ENCODE results near the gene KRT15.

Gene KRT15

GRCh38 chr17:41519501-41520224 is 973 bp upstream of the KRT15 start:
- TF ChIP-seq, protein P1, sequence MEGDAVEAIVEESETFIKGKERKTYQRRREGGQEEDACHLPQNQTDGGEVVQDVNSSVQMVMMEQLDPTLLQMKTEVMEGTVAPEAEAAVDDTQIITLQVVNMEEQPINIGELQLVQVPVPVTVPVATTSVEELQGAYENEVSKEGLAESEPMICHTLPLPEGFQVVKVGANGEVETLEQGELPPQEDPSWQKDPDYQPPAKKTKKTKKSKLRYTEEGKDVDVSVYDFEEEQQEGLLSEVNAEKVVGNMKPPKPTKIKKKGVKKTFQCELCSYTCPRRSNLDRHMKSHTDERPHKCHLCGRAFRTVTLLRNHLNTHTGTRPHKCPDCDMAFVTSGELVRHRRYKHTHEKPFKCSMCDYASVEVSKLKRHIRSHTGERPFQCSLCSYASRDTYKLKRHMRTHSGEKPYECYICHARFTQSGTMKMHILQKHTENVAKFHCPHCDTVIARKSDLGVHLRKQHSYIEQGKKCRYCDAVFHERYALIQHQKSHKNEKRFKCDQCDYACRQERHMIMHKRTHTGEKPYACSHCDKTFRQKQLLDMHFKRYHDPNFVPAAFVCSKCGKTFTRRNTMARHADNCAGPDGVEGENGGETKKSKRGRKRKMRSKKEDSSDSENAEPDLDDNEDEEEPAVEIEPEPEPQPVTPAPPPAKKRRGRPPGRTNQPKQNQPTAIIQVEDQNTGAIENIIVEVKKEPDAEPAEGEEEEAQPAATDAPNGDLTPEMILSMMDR (conservative IDR thresholded peaks at IDR 0.05; ENCODE audit: low read length) = no peak
- no peak for DNase-seq (ENCODE audit: low read depth)
- H3K4me3 ChIP-seq (ENCODE audit: low read length) = no peak overlapping the region

DNA sequence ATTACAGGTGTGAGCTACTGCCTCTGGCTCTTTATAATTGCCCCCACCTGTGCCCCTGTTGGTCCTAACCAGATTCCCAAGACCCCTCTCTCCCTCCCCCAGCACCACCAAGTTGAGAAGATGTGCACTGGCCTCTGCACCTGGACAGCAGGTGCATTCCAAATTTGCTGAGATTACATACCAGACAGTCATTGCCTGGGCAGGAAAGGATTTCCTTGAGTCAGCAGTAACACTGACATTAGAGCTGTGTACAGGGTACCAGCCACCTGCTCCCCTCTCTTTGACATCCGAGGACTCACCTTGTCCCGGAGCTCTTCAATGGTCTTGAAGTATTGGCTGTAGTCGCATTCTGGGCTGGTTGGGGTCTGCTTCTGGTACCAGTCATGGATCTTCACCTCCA is 659 bp downstream of the KRT15 start:
- DNase-seq (ENCODE audit: low read depth) = no peak
- H3K4me3 ChIP-seq (ENCODE audit: low read length) = no peak overlapping the region
- TF ChIP-seq, protein P1 (conservative IDR thresholded peaks at IDR 0.05; ENCODE audit: low read length) = no peak

DNA sequence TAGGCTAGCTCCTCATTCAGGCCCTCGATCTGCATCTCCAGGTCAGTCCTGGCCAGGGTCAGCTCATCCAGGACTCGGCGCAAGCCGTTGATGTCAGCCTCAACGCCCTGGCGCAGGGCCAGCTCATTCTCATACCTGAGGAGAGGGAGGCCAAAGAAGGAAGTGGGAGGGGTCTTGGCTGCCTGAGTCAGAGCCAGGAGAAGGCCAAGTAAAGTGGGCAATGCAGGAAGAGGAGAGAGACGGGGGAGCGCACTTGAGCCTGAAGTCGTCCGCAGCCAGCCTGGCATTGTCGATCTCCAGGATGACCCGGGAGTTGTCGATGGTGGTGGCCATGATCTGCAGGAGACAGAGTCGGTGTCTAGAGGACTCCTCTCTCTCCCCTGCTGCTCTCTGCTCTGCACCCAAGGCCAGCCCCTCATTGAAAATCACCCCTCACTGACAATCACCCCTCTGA is 1.8 kb downstream of the KRT15 start:
- DNase-seq (ENCODE audit: low read depth) = no peak
- TF ChIP-seq, protein P1 (conservative IDR thresholded peaks at IDR 0.05; ENCODE audit: low read length) = no peak
- no peak overlapping the region for H3K4me3 ChIP-seq (ENCODE audit: low read length)

GRCh38 chr17:41516147-41516829 is 2.4 kb downstream of the KRT15 start:
- TF ChIP-seq, protein P1 (conservative IDR thresholded peaks at IDR 0.05; ENCODE audit: low read length) = no peak
- no peak overlapping the region for H3K4me3 ChIP-seq (ENCODE audit: low read length)
- DNase-seq (ENCODE audit: low read depth) = no peak

DNA sequence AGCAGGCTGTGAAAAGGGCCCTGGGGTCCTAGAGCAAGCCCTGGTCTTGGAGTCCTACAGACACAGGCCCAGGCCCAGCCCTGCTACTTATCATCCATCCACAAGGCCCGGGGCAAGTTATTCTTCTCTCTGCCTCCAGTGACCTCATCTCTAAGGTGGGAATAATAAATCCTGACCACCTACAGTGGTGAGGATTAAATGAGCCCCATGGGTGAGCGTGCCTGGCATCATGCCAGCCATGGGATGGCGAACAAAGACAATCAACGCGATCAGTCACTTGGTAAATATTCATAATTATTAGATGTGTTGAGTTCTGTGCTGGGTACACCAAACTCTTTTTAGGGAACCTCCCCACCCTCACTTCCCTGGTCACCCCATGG is 5.5 kb downstream of the KRT15 start:
- TF ChIP-seq, protein P1 (conservative IDR thresholded peaks at IDR 0.05; ENCODE audit: low read length) = no peak
- no peak overlapping the region for H3K4me3 ChIP-seq (ENCODE audit: low read length)
- DNase-seq (ENCODE audit: low read depth) = no peak

DNA sequence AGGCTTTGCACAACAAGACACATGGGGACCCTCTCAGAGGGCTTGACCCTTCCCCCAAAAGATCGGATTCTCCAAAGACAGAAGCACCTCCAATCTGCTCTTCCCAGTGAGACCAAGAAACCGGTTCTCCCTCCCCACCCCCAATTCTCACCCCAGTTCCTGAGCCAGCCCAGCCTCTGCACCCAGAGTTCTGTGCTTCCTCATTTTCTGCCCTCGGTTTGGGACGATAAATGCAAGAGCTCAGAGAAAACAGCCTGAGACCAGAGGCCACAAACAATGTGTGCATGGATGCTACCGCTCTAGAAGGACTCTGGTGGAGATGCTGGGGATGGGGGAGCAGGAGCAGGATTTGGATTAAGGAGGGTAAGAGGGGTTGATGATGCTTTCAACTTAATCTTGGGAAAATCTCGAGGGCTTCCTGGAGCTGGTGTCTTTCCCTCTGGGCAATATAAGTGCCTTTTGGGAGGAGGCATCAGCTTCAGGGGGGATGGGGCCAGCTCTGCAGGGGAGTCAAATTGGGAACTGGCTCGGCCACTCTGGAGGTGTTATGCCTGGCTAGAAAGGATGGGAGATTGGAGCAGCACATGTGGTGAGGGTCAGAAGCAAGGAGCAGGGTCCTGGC is 6.0 kb downstream of the KRT15 start:
- TF ChIP-seq, protein P1 (conservative IDR thresholded peaks at IDR 0.05; ENCODE audit: low read length) = no peak
- H3K4me3 ChIP-seq (ENCODE audit: low read length) = no peak overlapping the region
- no peak for DNase-seq (ENCODE audit: low read depth)
